ENCODE data around the gene PLG.

The PLG gene

GRCh38 chr6:160755165-160755564 is 53.1 kb downstream of the PLG start:
- H3K4me1 ChIP-seq (ENCODE audit: control insufficient read depth, insufficient read depth, low read length) = no peaks in the 10 kb centered on the region
- H3K27me3 ChIP-seq (replicated peaks; ENCODE audit: control insufficient read depth, insufficient read depth, low read length) = peaks cover 8% of the 10 kb centered on the region
- peaks cover 2% of the 10 kb centered on the region for H3K9me3 ChIP-seq (ENCODE audit: control insufficient read depth, low read length)
- no peak overlapping the region for H3K9ac ChIP-seq (ENCODE audit: low read length)
- DNase-seq (ENCODE audit: low read depth) = no peak
- no peaks in the 10 kb centered on the region for H3K36me3 ChIP-seq (ENCODE audit: control insufficient read depth, insufficient read depth, low read length, severe bottlenecking)
- H3K4me3 ChIP-seq (ENCODE audit: low read length) = no peak overlapping the region

- Histone ChIP-seq H3K9ac (ENCODE audit: low read length) (no peak overlapping the region), H3K4me3 (ENCODE audit: low read length) (no peak overlapping the region), H3K4me1 (ENCODE audit: control insufficient read depth, insufficient read depth, low read length) (no peaks in the 10 kb centered on the region), H3K36me3 (ENCODE audit: control insufficient read depth, insufficient read depth, low read length, severe bottlenecking) (no peaks in the 10 kb centered on the region), H3K9me3 (ENCODE audit: control insufficient read depth, low read length) (peaks cover 2% of the 10 kb centered on the region), H3K27me3 (replicated peaks; ENCODE audit: control insufficient read depth, insufficient read depth, low read length) (peaks cover 8% of the 10 kb centered on the region)
- no peak for DNase-seq (ENCODE audit: low read depth)
Measured at GRCh38 chr6:160756021-160756420, 54.0 kb downstream of the PLG start.

- Histone ChIP-seq H3K36me3 (ENCODE audit: control insufficient read depth, insufficient read depth, low read length, severe bottlenecking) (no peaks in the 10 kb centered on the region), H3K4me1 (ENCODE audit: control insufficient read depth, insufficient read depth, low read length) (no peaks in the 10 kb centered on the region), H3K9ac (ENCODE audit: low read length) (no peak overlapping the region), H3K9me3 (ENCODE audit: control insufficient read depth, low read length) (peaks cover 2% of the 10 kb centered on the region), H3K4me3 (ENCODE audit: low read length) (no peak overlapping the region), H3K27me3 (replicated peaks; ENCODE audit: control insufficient read depth, insufficient read depth, low read length) (peaks cover 8% of the 10 kb centered on the region)
- DNase-seq (ENCODE audit: low read depth) = no peak
Measured at GRCh38 chr6:160756871-160757270, 54.8 kb downstream of the PLG start.

- H3K36me3 ChIP-seq (ENCODE audit: control insufficient read depth, insufficient read depth, low read length, severe bottlenecking) = no peaks in the 10 kb centered on the region
- no peak overlapping the region for H3K4me3 ChIP-seq (ENCODE audit: low read length)
- DNase-seq (ENCODE audit: low read depth) = no peak
- no peak overlapping the region for H3K9ac ChIP-seq (ENCODE audit: low read length)
- H3K27me3 ChIP-seq (replicated peaks; ENCODE audit: control insufficient read depth, insufficient read depth, low read length) = peaks cover 17% of the 10 kb centered on the region
- peaks cover 14% of the 10 kb centered on the region for H3K9me3 ChIP-seq (ENCODE audit: control insufficient read depth, low read length)
- no peaks in the 10 kb centered on the region for H3K4me1 ChIP-seq (ENCODE audit: control insufficient read depth, insufficient read depth, low read length)
Measured at GRCh38 chr6:160764847-160765246, 62.8 kb downstream of the PLG start.

- Histone ChIP-seq H3K27me3 (replicated peaks; ENCODE audit: control insufficient read depth, insufficient read depth, low read length) (peaks cover 17% of the 10 kb centered on the region), H3K4me3 (ENCODE audit: low read length) (no peak overlapping the region), H3K9me3 (ENCODE audit: control insufficient read depth, low read length) (peaks cover 12% of the 10 kb centered on the region), H3K36me3 (ENCODE audit: control insufficient read depth, insufficient read depth, low read length, severe bottlenecking) (no peaks in the 10 kb centered on the region), H3K4me1 (ENCODE audit: control insufficient read depth, insufficient read depth, low read length) (no peaks in the 10 kb centered on the region), H3K9ac (ENCODE audit: low read length) (no peak overlapping the region)
- DNase-seq (ENCODE audit: low read depth) = no peak
Measured at GRCh38 chr6:160765412-160765811, 63.4 kb downstream of the PLG start.

GRCh38 chr6:160766657-160766988 is 64.6 kb downstream of the PLG start:
- no peak for DNase-seq (ENCODE audit: low read depth)
- H3K9ac ChIP-seq (ENCODE audit: low read length) = no peak overlapping the region
- H3K27me3 ChIP-seq (replicated peaks; ENCODE audit: control insufficient read depth, insufficient read depth, low read length) = peaks cover 17% of the 10 kb centered on the region
- peaks cover 12% of the 10 kb centered on the region for H3K9me3 ChIP-seq (ENCODE audit: control insufficient read depth, low read length)
- H3K4me3 ChIP-seq (ENCODE audit: low read length) = no peak overlapping the region
- no peaks in the 10 kb centered on the region for H3K36me3 ChIP-seq (ENCODE audit: control insufficient read depth, insufficient read depth, low read length, severe bottlenecking)
- no peaks in the 10 kb centered on the region for H3K4me1 ChIP-seq (ENCODE audit: control insufficient read depth, insufficient read depth, low read length)

GRCh38 chr6:160766989-160767646 is 65.1 kb downstream of the PLG start:
- H3K4me3 ChIP-seq (ENCODE audit: low read length) = peak overlapping the region; percentile 75
- H3K27me3 ChIP-seq (replicated peaks; ENCODE audit: control insufficient read depth, insufficient read depth, low read length) = peaks cover 17% of the 10 kb centered on the region
- peaks cover 10% of the 10 kb centered on the region for H3K9me3 ChIP-seq (ENCODE audit: control insufficient read depth, low read length)
- no peak overlapping the region for H3K9ac ChIP-seq (ENCODE audit: low read length)
- no peaks in the 10 kb centered on the region for H3K36me3 ChIP-seq (ENCODE audit: control insufficient read depth, insufficient read depth, low read length, severe bottlenecking)
- peak; percentile 29 for DNase-seq (ENCODE audit: low read depth)
- H3K4me1 ChIP-seq (ENCODE audit: control insufficient read depth, insufficient read depth, low read length) = no peaks in the 10 kb centered on the region

GRCh38 chr6:160767647-160768019 is 65.6 kb downstream of the PLG start:
- DNase-seq (ENCODE audit: low read depth) = no peak
- H3K4me1 ChIP-seq (ENCODE audit: control insufficient read depth, insufficient read depth, low read length) = no peaks in the 10 kb centered on the region
- peaks cover 5% of the 10 kb centered on the region for H3K9me3 ChIP-seq (ENCODE audit: control insufficient read depth, low read length)
- H3K4me3 ChIP-seq (ENCODE audit: low read length) = peak overlapping the region; percentile 75
- no peaks in the 10 kb centered on the region for H3K36me3 ChIP-seq (ENCODE audit: control insufficient read depth, insufficient read depth, low read length, severe bottlenecking)
- H3K27me3 ChIP-seq (replicated peaks; ENCODE audit: control insufficient read depth, insufficient read depth, low read length) = peaks cover 17% of the 10 kb centered on the region
- no peak overlapping the region for H3K9ac ChIP-seq (ENCODE audit: low read length)

GRCh38 chr6:160768101-160768500 is 66.1 kb downstream of the PLG start:
- Histone ChIP-seq H3K36me3 (ENCODE audit: control insufficient read depth, insufficient read depth, low read length, severe bottlenecking) (no peaks in the 10 kb centered on the region), H3K4me3 (ENCODE audit: low read length) (no peak overlapping the region), H3K27me3 (replicated peaks; ENCODE audit: control insufficient read depth, insufficient read depth, low read length) (peaks cover 17% of the 10 kb centered on the region), H3K9me3 (ENCODE audit: control insufficient read depth, low read length) (peaks cover under 1% of the 10 kb centered on the region), H3K9ac (ENCODE audit: low read length) (no peak overlapping the region), H3K4me1 (ENCODE audit: control insufficient read depth, insufficient read depth, low read length) (no peaks in the 10 kb centered on the region)
- DNase-seq (ENCODE audit: low read depth) = no peak

- H3K4me3 ChIP-seq (ENCODE audit: low read length) = no peak overlapping the region
- no peak for DNase-seq (ENCODE audit: low read depth)
- H3K27me3 ChIP-seq (replicated peaks; ENCODE audit: control insufficient read depth, insufficient read depth, low read length) = peaks cover 2% of the 10 kb centered on the region
- no peaks in the 10 kb centered on the region for H3K4me1 ChIP-seq (ENCODE audit: control insufficient read depth, insufficient read depth, low read length)
- no peaks in the 10 kb centered on the region for H3K36me3 ChIP-seq (ENCODE audit: control insufficient read depth, insufficient read depth, low read length, severe bottlenecking)
- H3K9me3 ChIP-seq (ENCODE audit: control insufficient read depth, low read length) = no peaks in the 10 kb centered on the region
- H3K9ac ChIP-seq (ENCODE audit: low read length) = no peak overlapping the region
Measured at GRCh38 chr6:160774399-160774798, 72.4 kb downstream of the PLG start.

- Histone ChIP-seq H3K27me3 (replicated peaks; ENCODE audit: control insufficient read depth, insufficient read depth, low read length) (no peaks in the 10 kb centered on the region), H3K4me1 (ENCODE audit: control insufficient read depth, insufficient read depth, low read length) (no peaks in the 10 kb centered on the region), H3K9ac (ENCODE audit: low read length) (no peak overlapping the region), H3K36me3 (ENCODE audit: control insufficient read depth, insufficient read depth, low read length, severe bottlenecking) (no peaks in the 10 kb centered on the region), H3K4me3 (ENCODE audit: low read length) (no peak overlapping the region), H3K9me3 (ENCODE audit: control insufficient read depth, low read length) (no peaks in the 10 kb centered on the region)
- no peak for DNase-seq (ENCODE audit: low read depth)
Measured at GRCh38 chr6:160775792-160776580, 73.9 kb downstream of the PLG start.

Measured in adipocyte (in vitro differentiated cells).